Body of pancreas (tissue), 4 donors: Measurements from ENCODE around the gene PTMS. TPM values are rescaled to one million over a fixed set of nuclear protein-coding genes. Genes with fewer than 3 reads are reported as not detected.

Experiments
- ATAC-seq: fragments of 150-250 bp; one replicate; pipeline ENCODE4 v1.9.1; 2016
- DNase-seq, 4 donors: peaks; one replicate each; pipeline ENCODE4 v3.0.0-alpha.2; 2019
- H3K27ac ChIP-seq, 4 donors: fragments of 200-600 bp; sonication (generic); 1 replicate in 3 of 4; 2 replicates in 1 of 4; pipeline versions ENCODE4 v1.5.1 to v1.6.1; 2016 to 2019; ENCODE audit warnings: mild to moderate bottlenecking in 1 of 4, mixed read lengths in 1 of 4, moderate library complexity in 1 of 4
- H3K27me3 ChIP-seq, 2 donors: fragments of 200-600 bp; sonication (generic); one replicate each; pipeline ENCODE4 v1.6.0; 2016; ENCODE audit warnings: mild to moderate bottlenecking in 1 of 2
- H3K36me3 ChIP-seq, 2 donors: fragments of 200-600 bp; sonication (generic); replicated peaks in 1 of 2; 2 replicates each; pipeline ENCODE4 v1.5.1; 2016; ENCODE audit warnings: low read depth in 2 of 2; ENCODE audit not compliant: insufficient read depth in 1 of 2
- H3K4me1 ChIP-seq: fragments of 200-600 bp; sonication (generic); one replicate; pipeline ENCODE4 v1.6.0; 2016
- H3K4me3 ChIP-seq, 2 donors: fragments of 200-600 bp; sonication (generic); 1 replicate in 1 of 2; 2 replicates in 1 of 2; pipeline ENCODE4 v1.5.1; 2016 to 2019
- H3K9me3 ChIP-seq, 3 donors: fragments of 200-600 bp; sonication (generic); 1 replicate in 2 of 3; 2 replicates in 1 of 3; pipeline ENCODE4 v1.5.1; 2016
- POLR2A ChIP-seq, 3 donors: fragments of 450-650 bp; IDR thresholded peaks; one replicate each; pipeline ENCODE4 v1.6.1; 2016; ENCODE audit warnings: antibody characterized with exemption in 3 of 3, mild to moderate bottlenecking in 2 of 3
- WGBS, 2 donors: methylation state at CpG; one replicate each; pipeline ENCODE4 v1.1.5; 2017; 5-methylcytosine and 5-hydroxymethylcytosine counted together
- intact Hi-C: fragments of 100-400 bp; cut with DNase I; formaldehyde crosslinking; loops from one replicate; pipeline ENCODE4 v1.15.1; 2023
- total RNA-seq, 2 donors: library from RNA; depleted of rRNA; stranded (reverse); fragments of >200 nt; gene quantifications; one replicate each; pipeline ENCODE4 v1.1.0, GENCODE V29; 2016
- TF ChIP-seq, protein P1 (sequence below), 7 experiments: fragments of 450-650 bp in 4 of 7; fragments of 200-600 bp in 3 of 7; sonication (generic) in 3 of 7; IDR thresholded peaks; one replicate each; pipeline ENCODE4 v1.5.1; 2016 to 2019; ENCODE audit warnings: antibody characterized with exemption in 7 of 7

Gene PTMS
- total RNA-seq, 2 donors from 2014 or later = 69.5 to 109 TPM

DNA sequence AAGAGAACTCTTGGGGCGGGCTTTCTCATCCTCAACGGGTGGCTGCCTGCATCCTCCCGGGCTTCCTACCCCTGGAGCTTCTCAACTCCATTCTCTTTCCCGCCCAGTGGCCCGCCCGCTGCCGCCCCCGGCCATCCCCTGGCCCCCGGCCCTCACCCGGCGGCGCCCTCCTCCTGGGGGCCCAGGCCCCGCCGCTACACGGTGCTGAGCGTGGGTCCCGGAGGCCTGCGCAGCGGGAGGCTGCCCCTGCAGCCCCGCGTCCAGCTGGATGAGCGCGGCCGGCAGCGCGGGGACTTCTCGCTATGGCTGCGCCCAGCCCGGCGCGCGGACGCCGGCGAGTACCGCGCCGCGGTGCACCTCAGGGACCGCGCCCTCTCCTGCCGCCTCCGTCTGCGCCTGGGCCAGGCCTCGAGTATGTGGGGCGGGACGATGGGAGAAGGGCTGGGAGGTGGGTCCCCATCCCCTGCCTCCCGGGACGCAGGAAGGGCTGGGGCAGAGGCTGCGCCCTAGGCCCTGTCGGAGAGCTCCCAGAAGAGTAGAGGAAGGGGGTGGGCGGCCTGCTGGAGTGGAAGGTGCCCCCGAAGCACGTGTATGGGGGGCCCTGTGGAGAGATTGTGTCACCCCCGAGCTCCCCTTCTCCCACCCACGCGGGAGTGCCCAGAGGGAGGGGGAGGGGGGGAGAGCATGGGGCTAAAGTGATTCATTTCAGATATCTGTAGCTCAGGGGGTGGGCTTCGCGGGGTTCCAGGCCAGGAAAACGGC, 7.6 kb downstream of the PTMS start:
- H3K36me3 ChIP-seq = no peaks in the 10 kb centered on the region
- 23 to 34% methylated on average over 18 to 55 of the region's 60 CpGs for WGBS, 2 donors
- H3K4me3 ChIP-seq = no peak overlapping the region
- peaks cover 8% of the 10 kb centered on the region for H3K4me1 ChIP-seq
- H3K9me3 ChIP-seq = no peaks in the 10 kb centered on the region
- no peak for ATAC-seq
- TF ChIP-seq POLR2A (IDR thresholded peaks at IDR 0.05) = no peak
- TF ChIP-seq, protein P1, sequence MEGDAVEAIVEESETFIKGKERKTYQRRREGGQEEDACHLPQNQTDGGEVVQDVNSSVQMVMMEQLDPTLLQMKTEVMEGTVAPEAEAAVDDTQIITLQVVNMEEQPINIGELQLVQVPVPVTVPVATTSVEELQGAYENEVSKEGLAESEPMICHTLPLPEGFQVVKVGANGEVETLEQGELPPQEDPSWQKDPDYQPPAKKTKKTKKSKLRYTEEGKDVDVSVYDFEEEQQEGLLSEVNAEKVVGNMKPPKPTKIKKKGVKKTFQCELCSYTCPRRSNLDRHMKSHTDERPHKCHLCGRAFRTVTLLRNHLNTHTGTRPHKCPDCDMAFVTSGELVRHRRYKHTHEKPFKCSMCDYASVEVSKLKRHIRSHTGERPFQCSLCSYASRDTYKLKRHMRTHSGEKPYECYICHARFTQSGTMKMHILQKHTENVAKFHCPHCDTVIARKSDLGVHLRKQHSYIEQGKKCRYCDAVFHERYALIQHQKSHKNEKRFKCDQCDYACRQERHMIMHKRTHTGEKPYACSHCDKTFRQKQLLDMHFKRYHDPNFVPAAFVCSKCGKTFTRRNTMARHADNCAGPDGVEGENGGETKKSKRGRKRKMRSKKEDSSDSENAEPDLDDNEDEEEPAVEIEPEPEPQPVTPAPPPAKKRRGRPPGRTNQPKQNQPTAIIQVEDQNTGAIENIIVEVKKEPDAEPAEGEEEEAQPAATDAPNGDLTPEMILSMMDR (IDR thresholded peaks at IDR 0.05) = no peak
- H3K27me3 ChIP-seq = no peaks in the 10 kb centered on the region
- H3K27ac ChIP-seq = no peak overlapping the region
- intact Hi-C loops = no loop called here
- DNase-seq = no peak

DNA sequence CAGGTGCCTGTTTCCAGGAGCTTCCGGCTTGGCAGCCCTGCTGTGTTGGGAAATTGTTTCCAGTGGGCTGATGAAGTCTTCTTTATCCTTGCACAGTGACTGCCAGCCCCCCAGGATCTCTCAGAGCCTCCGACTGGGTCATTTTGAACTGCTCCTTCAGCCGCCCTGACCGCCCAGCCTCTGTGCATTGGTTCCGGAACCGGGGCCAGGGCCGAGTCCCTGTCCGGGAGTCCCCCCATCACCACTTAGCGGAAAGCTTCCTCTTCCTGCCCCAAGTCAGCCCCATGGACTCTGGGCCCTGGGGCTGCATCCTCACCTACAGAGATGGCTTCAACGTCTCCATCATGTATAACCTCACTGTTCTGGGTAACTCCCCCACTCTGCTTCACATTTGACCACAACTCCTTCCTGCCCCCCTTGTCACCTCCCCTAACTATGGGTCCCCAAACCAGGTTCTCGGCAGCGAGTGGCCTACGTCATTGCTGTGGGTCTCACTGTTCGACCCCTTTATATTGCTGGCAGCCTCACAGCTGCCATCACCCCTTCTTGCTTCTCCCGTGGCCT, 8.4 kb downstream of the PTMS start:
- Histone ChIP-seq H3K27me3 (no peaks in the 10 kb centered on the region), H3K4me3 (no peak overlapping the region), H3K27ac (no peak overlapping the region), H3K4me1 (peaks cover 8% of the 10 kb centered on the region), H3K36me3 (no peaks in the 10 kb centered on the region), H3K9me3 (no peaks in the 10 kb centered on the region)
- DNase-seq (no peak), ATAC-seq (no peak)
- TF ChIP-seq POLR2A (IDR thresholded peaks at IDR 0.05) = peak in 1 of 3 donors; percentile 11
- TF ChIP-seq, protein P1 (IDR thresholded peaks at IDR 0.05) = no peak
- intact Hi-C loops = no loop called here
- WGBS, 2 donors = 82 to 96% methylated on average over 15 of the region's 15 CpGs

DNA sequence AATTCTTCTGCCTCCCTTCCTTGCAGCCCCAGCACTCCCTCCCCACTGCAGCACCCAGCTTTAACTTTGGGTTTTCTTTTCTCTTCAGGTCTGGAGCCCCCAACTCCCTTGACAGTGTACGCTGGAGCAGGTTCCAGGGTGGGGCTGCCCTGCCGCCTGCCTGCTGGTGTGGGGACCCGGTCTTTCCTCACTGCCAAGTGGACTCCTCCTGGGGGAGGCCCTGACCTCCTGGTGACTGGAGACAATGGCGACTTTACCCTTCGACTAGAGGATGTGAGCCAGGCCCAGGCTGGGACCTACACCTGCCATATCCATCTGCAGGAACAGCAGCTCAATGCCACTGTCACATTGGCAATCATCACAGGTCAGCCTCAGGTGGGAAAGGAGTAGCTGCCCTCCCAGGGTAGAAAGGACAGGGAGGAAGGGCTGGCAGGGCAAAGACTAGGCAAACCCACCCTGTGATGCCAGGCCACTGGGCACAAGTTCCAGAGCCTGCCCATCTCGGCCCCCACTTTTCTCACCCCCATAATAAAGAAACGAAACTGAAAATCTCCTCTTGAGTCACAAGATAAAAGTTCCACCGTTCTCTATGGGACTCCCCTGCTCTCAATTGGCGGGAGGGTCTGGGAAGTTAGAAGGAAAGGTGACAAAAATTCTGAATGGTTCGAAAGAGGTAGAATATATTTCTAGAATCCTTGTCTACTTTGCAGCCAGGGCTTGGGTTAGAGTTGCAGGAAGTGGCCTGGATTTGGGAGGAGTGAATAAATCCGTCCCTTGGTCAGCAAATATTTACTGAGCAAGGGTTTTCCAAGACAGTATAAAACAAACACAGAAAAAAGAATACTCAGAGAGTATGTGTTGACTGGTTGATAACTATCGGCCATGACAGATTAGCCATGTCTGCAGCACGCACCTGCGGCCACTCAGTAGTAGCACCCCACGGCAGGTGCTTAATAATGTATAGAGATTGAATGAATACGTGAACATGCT, 9.3 kb downstream of the PTMS start:
- TF ChIP-seq, protein P1 (IDR thresholded peaks at IDR 0.05) = no peak
- no peak for TF ChIP-seq POLR2A (IDR thresholded peaks at IDR 0.05)
- ATAC-seq = no peak
- 58 to 61% methylated on average over 16 of the region's 16 CpGs for WGBS, 2 donors
- intact Hi-C loops = no loop called here
- H3K4me3 ChIP-seq = no peak overlapping the region
- H3K36me3 ChIP-seq = no peaks in the 10 kb centered on the region
- DNase-seq = no peak
- no peak overlapping the region for H3K27ac ChIP-seq
- H3K4me1 ChIP-seq = peaks cover 8% of the 10 kb centered on the region
- H3K9me3 ChIP-seq = no peaks in the 10 kb centered on the region
- no peaks in the 10 kb centered on the region for H3K27me3 ChIP-seq

DNA sequence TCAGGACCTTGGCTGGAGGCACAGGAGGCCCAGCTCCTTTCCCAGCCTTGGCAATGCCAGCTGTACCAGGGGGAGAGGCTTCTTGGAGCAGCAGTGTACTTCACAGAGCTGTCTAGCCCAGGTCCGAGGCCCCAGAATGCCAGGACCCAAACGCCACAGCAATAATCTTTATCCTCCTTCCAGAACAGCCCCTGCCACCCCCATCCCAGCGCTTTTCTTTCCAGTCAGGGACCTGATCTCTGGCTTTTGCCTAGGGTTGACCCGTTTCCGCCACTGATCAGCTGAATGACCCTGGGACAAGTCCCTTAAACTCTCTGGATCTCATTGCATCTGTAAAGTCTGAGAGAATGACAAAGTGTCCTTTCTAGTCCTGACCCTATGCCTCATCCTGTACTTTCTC, 11.2 kb downstream of the PTMS start:
- ATAC-seq = no peak
- Histone ChIP-seq H3K36me3 (no peaks in the 10 kb centered on the region), H3K9me3 (no peaks in the 10 kb centered on the region), H3K27me3 (no peaks in the 10 kb centered on the region), H3K4me3 (no peak overlapping the region), H3K27ac (no peak overlapping the region), H3K4me1 (peaks cover 8% of the 10 kb centered on the region)
- no peak for DNase-seq
- TF ChIP-seq, protein P1 (IDR thresholded peaks at IDR 0.05) = no peak
- no peak for TF ChIP-seq POLR2A (IDR thresholded peaks at IDR 0.05)
- 90 to 93% methylated on average over 5 of the region's 5 CpGs for WGBS, 2 donors
- intact Hi-C loops = no loop called here
